ENCODE measurements around the gene LRRC37A3.
"Not testable (repeated sequence)": the region's sequence is repeated elsewhere in the genome, so short reads cannot be mapped to it uniquely, and the experiment has no call there.

LRRC37A3 gene

GRCh38 chr17:64927444-64927843 is 8.2 kb upstream of the LRRC37A3 start:
- H3K27me3 ChIP-seq (replicated peaks); in situ Hi-C loops (cut with HindIII; ENCODE audit: low pct_ligation_motif_present, low sequenced_read_pairs); H3K4me3 ChIP-seq (ENCODE audit: low read depth, low read length); H3K36me3 ChIP-seq (replicated peaks): not testable (repeated sequence)
- DNase-seq, result peak; percentile 49
- H3K27ac ChIP-seq, result peak overlapping the region; percentile 4
- TF ChIP-seq, protein P1, sequence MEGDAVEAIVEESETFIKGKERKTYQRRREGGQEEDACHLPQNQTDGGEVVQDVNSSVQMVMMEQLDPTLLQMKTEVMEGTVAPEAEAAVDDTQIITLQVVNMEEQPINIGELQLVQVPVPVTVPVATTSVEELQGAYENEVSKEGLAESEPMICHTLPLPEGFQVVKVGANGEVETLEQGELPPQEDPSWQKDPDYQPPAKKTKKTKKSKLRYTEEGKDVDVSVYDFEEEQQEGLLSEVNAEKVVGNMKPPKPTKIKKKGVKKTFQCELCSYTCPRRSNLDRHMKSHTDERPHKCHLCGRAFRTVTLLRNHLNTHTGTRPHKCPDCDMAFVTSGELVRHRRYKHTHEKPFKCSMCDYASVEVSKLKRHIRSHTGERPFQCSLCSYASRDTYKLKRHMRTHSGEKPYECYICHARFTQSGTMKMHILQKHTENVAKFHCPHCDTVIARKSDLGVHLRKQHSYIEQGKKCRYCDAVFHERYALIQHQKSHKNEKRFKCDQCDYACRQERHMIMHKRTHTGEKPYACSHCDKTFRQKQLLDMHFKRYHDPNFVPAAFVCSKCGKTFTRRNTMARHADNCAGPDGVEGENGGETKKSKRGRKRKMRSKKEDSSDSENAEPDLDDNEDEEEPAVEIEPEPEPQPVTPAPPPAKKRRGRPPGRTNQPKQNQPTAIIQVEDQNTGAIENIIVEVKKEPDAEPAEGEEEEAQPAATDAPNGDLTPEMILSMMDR (IDR thresholded peaks at IDR 0.05; ENCODE audit: low read depth, low read length, missing control alignments), result peak; percentile 46

GRCh38 chr17:64926430-64926829 is 7.2 kb upstream of the LRRC37A3 start:
- DNase-seq; in situ Hi-C loops (cut with HindIII; ENCODE audit: low pct_ligation_motif_present, low sequenced_read_pairs); H3K4me3 ChIP-seq (ENCODE audit: low read depth, low read length): not testable (repeated sequence)

DNA sequence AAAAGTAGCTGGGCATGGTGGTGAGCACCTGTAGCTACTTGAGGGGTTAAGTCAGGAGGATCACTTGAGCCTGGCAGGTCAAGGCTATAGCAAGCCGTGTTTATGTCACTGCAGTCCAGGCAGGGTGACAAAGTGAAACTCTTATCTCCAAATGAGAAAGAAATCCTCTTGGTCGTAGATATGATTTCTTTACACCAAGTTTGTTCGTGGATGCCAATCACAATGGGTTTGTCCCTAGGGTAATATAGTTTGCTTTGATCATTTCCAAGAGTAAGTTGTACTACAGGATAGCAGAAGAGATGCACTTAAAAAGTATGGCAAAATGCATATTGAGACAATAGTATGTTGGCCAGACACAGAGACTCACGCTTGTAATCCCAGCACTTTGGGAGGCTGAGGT is 6.0 kb upstream of the LRRC37A3 start:
- in situ Hi-C loops (cut with HindIII; ENCODE audit: low pct_ligation_motif_present, low sequenced_read_pairs); H3K27me3 ChIP-seq (replicated peaks); H3K36me3 ChIP-seq (replicated peaks): not testable (repeated sequence)

More at GRCh38 chr17:64926430-64926829, 7.2 kb upstream of the LRRC37A3 start:
- H3K36me3 ChIP-seq (replicated peaks); H3K27ac ChIP-seq; H3K27me3 ChIP-seq (replicated peaks): not testable (repeated sequence)

DNA sequence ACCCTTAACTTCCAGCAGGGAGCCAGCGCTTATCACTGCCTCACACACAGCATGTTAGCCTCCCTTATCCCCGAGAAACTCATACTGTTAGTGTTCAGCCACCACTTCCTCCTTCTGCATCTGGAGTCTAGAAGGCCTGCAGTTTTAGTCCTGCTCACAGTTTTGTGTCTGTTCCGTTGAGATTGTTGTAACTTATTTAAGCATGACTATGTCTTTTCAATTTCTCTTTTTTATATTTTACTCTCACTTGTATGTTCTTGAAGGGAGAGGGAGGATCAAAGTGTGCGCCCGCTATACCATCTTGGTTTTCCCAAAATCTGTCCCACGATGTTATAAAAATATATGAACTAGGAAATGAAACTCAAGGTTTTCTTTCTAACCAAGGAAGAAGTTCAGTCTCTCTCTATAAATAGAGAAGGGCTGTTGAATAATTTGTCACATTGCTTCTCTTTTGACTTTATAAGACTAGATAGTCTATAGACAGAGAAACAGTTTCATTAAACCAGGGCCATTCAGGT is 3.8 kb upstream of the LRRC37A3 start:
- H3K4me3 ChIP-seq (ENCODE audit: low read depth, low read length); H3K36me3 ChIP-seq (replicated peaks); in situ Hi-C loops (cut with HindIII; ENCODE audit: low pct_ligation_motif_present, low sequenced_read_pairs); H3K27ac ChIP-seq; H3K27me3 ChIP-seq (replicated peaks): not testable (repeated sequence)
- DNase-seq, result peak; percentile 16

More for the DNA sequence above, 6.0 kb upstream of the LRRC37A3 start:
- H3K4me3 ChIP-seq (ENCODE audit: low read depth, low read length); DNase-seq; H3K27ac ChIP-seq: not testable (repeated sequence)

DNA sequence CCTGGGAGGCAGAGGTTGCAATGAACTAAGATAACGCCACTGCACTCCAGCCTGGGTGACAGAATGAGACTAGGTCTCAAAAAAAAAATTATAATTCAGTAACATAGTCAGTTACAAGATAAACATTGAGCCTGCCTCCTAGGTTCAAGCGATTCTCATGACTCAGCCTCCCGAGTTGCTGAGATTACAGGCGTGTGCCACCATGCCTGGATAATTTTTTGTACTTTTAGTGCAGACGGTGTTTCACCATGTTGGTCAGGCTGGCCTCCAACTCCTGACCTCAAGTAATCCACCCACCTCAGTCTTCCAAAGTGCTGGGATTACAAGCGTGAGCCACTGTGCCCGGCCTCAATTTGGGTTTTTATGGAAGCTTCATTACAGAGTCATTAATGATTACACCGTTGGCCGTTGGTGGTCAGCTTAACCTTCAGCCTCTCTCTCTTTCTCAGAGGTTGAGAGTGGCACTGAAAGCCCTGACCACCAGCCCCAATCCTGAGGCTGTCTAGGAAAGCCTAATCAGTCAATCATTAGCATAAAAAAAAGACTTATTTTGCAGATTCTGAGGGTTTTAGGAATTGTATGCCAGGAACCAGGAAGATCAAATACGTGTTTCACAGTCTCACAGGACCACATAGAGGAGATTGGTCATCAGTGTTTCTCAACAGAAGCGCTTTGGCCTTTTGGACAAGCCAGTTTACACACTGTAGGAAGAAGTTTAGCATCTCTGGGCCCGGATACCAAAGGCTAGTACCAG is 1.3 kb upstream of the LRRC37A3 start:
- Histone ChIP-seq H3K27ac (no peak overlapping the region), H3K36me3 (replicated peaks) (no peaks in the 10 kb centered on the region), H3K4me3 (ENCODE audit: low read depth, low read length) (no peak overlapping the region), H3K27me3 (replicated peaks) (no peaks in the 10 kb centered on the region)
- in situ Hi-C loops (cut with HindIII; ENCODE audit: low pct_ligation_motif_present, low sequenced_read_pairs), result no loop called here
- no peak for DNase-seq
- TF ChIP-seq, protein P1 (IDR thresholded peaks at IDR 0.05; ENCODE audit: low read depth, low read length, missing control alignments), result no peak

DNA sequence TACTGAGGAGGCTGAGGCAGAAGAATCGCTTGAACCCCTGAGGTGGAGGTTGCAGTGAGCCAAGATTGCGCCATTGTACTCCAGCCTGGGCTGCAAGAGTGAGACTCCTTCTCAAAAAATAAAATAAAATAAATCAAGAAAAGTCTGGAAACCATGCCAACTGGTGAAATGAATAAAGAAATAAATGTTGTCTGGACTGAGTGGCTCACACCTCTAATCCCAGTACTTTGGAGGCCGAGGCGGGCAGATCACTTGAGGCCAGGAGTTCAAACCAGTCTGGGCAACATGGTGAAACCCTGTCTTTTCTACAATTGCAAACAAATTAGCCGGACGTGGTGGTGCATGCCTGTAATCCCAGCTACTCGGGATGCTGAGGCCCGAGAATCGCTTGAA is 744 bp upstream of the LRRC37A3 start:
- Histone ChIP-seq H3K36me3 (replicated peaks) (no peaks in the 10 kb centered on the region), H3K27ac (peak overlapping the region; percentile 66), H3K4me3 (ENCODE audit: low read depth, low read length) (peak overlapping the region; percentile 68), H3K27me3 (replicated peaks) (no peaks in the 10 kb centered on the region)
- TF ChIP-seq, protein P1 (IDR thresholded peaks at IDR 0.05; ENCODE audit: low read depth, low read length, missing control alignments), result no peak
- DNase-seq, result no peak
- in situ Hi-C loops (cut with HindIII; ENCODE audit: low pct_ligation_motif_present, low sequenced_read_pairs), result no loop called here

GRCh38 chr17:64918842-64919288 is 413 bp downstream of the LRRC37A3 start:
- Histone ChIP-seq H3K4me3 (ENCODE audit: low read depth, low read length) (peak overlapping the region; percentile 68), H3K27ac (peak overlapping the region; percentile 66)
- H3K36me3 ChIP-seq (replicated peaks); H3K27me3 ChIP-seq (replicated peaks); in situ Hi-C loops (cut with HindIII; ENCODE audit: low pct_ligation_motif_present, low sequenced_read_pairs): not testable (repeated sequence)
- peak; percentile 11 for DNase-seq

DNA sequence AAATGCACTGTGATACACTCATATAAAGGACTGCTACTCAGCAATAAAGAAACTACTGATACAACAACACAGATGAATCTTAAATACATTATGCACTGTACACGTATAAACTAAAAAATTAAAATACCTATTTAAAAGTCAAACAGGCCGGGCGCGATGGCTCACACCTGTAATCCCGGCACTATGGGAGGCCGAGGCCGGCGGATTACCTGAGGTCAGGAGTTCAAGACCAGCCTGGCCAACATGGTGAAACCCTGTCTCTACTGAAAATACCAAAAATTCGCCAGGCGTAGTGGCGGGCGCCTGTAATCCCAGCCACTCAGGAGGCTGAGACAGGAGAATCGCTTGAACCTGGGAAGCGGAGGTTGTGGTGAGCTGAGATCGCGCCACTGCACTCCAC is 1.7 kb downstream of the LRRC37A3 start:
- in situ Hi-C loops (cut with HindIII; ENCODE audit: low pct_ligation_motif_present, low sequenced_read_pairs); H3K27me3 ChIP-seq (replicated peaks): not testable (repeated sequence)

GRCh38 chr17:64915244-64915643 is 4.0 kb downstream of the LRRC37A3 start:
- H3K36me3 ChIP-seq (replicated peaks); in situ Hi-C loops (cut with HindIII; ENCODE audit: low pct_ligation_motif_present, low sequenced_read_pairs); H3K27me3 ChIP-seq (replicated peaks); H3K27ac ChIP-seq; DNase-seq; H3K4me3 ChIP-seq (ENCODE audit: low read depth, low read length): not testable (repeated sequence)

More for the DNA sequence above, 1.7 kb downstream of the LRRC37A3 start:
- H3K4me3 ChIP-seq (ENCODE audit: low read depth, low read length); H3K36me3 ChIP-seq (replicated peaks); DNase-seq; H3K27ac ChIP-seq: not testable (repeated sequence)

DNA sequence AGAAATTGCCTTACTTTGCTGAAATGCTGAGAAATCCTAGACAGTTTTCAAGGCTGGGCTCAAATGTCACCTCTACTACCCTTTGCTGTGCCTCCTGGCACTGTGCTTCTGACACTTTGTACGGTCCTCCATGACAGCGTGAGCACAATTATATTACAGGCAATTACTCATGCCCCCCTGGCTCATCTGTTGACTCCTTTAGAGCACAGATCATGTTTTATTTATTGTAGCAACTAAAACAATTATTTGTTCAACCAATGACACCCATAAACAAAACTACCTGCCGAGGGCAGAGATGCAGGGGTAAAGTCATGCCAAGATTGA is 9.1 kb downstream of the LRRC37A3 start:
- H3K36me3 ChIP-seq (replicated peaks); H3K4me3 ChIP-seq (ENCODE audit: low read depth, low read length); DNase-seq; H3K27me3 ChIP-seq (replicated peaks); in situ Hi-C loops (cut with HindIII; ENCODE audit: low pct_ligation_motif_present, low sequenced_read_pairs); H3K27ac ChIP-seq: not testable (repeated sequence)

DNA sequence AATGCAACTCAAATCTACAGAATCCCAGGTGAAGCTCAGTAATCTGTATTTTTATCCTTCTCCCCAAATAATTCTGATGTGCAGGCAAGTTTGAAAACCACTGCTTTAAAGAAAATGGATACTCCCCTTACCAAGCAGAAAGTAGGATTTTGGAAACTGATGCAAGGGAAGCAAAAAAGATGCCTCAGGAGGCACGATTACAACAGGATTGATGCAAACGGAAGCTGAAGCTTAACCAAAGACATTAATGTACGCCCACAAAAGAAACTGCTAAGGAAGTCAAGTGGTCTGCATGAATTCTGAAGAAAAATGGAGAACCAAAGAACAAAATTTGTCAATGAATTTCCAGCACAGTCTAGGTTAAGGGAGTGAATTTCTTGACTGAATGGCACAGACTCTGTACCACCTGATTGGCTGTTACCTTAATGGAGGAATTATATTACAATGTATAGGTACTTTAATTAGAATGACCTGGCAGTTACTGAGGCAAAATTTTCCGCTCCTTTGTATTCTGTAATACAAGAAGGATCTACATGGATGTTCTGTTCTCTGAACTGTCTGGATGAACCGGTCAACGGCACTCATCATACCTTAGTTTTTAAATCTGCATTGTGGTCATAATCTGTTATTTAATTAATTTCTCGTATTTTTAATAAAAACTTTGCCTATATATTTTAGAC is 9.6 kb downstream of the LRRC37A3 start:
- H3K27ac ChIP-seq; H3K27me3 ChIP-seq (replicated peaks); DNase-seq; H3K36me3 ChIP-seq (replicated peaks); in situ Hi-C loops (cut with HindIII; ENCODE audit: low pct_ligation_motif_present, low sequenced_read_pairs); H3K4me3 ChIP-seq (ENCODE audit: low read depth, low read length): not testable (repeated sequence)

Measured in brain microvascular endothelial cell (primary cell).